Measurements from ENCODE around the gene ITPR1. TPM values are rescaled to one million over a fixed set of nuclear protein-coding genes. Genes with fewer than 3 reads are reported as not detected.

The ITPR1 gene
- total RNA-seq, 1 donor from 2014 or later: 53.1 TPM

- no peaks in the 10 kb centered on the region for H3K9me3 Mint-ChIP-seq (ENCODE audit: unreplicated experiment)
- no peak for TF ChIP-seq CTCF (IDR thresholded peaks at IDR 0.05; ENCODE audit: unreplicated experiment)
- no peak overlapping the region for H3K4me3 Mint-ChIP-seq (ENCODE audit: unreplicated experiment)
- H3K27ac Mint-ChIP-seq (ENCODE audit: unreplicated experiment): no peak overlapping the region
- peaks cover 9% of the 10 kb centered on the region for H3K27me3 Mint-ChIP-seq (ENCODE audit: unreplicated experiment)
- DNase-seq (ENCODE audit: low spot score): no peak
- peaks cover 20% of the 10 kb centered on the region for H3K4me1 Mint-ChIP-seq (ENCODE audit: unreplicated experiment)
- peaks cover 5% of the 10 kb centered on the region for H3K36me3 Mint-ChIP-seq (ENCODE audit: low read depth, unreplicated experiment)
Measured at GRCh38 chr3:4829031-4829394, 335.9 kb downstream of the ITPR1 start.

GRCh38 chr3:4830586-4830914, 337.4 kb downstream of the ITPR1 start:
- peaks cover 7% of the 10 kb centered on the region for H3K27me3 Mint-ChIP-seq (ENCODE audit: unreplicated experiment)
- H3K4me1 Mint-ChIP-seq (ENCODE audit: unreplicated experiment): peaks cover 17% of the 10 kb centered on the region
- no peak overlapping the region for H3K4me3 Mint-ChIP-seq (ENCODE audit: unreplicated experiment)
- peak overlapping the region; percentile 96 for H3K27ac Mint-ChIP-seq (ENCODE audit: unreplicated experiment)
- no peak for TF ChIP-seq CTCF (IDR thresholded peaks at IDR 0.05; ENCODE audit: unreplicated experiment)
- peaks cover 7% of the 10 kb centered on the region for H3K36me3 Mint-ChIP-seq (ENCODE audit: low read depth, unreplicated experiment)
- no peak for DNase-seq (ENCODE audit: low spot score)
- H3K9me3 Mint-ChIP-seq (ENCODE audit: unreplicated experiment): no peaks in the 10 kb centered on the region

- Mint-ChIP-seq H3K4me1 (ENCODE audit: unreplicated experiment) (peaks cover 15% of the 10 kb centered on the region), H3K9me3 (ENCODE audit: unreplicated experiment) (no peaks in the 10 kb centered on the region), H3K36me3 (ENCODE audit: low read depth, unreplicated experiment) (peaks cover 4% of the 10 kb centered on the region), H3K27ac (ENCODE audit: unreplicated experiment) (peak overlapping the region; percentile 96), H3K27me3 (ENCODE audit: unreplicated experiment) (peaks cover 2% of the 10 kb centered on the region), H3K4me3 (ENCODE audit: unreplicated experiment) (peak overlapping the region; percentile 43)
- no peak for DNase-seq (ENCODE audit: low spot score)
- TF ChIP-seq CTCF (IDR thresholded peaks at IDR 0.05; ENCODE audit: unreplicated experiment): no peak
Measured at GRCh38 chr3:4831580-4831950, 338.4 kb downstream of the ITPR1 start.

GRCh38 chr3:4833471-4833870, 340.3 kb downstream of the ITPR1 start:
- no peak overlapping the region for H3K27ac Mint-ChIP-seq (ENCODE audit: unreplicated experiment)
- H3K36me3 Mint-ChIP-seq (ENCODE audit: low read depth, unreplicated experiment): peaks cover 10% of the 10 kb centered on the region
- H3K9me3 Mint-ChIP-seq (ENCODE audit: unreplicated experiment): no peaks in the 10 kb centered on the region
- no peak for DNase-seq (ENCODE audit: low spot score)
- no peak for TF ChIP-seq CTCF (IDR thresholded peaks at IDR 0.05; ENCODE audit: unreplicated experiment)
- H3K27me3 Mint-ChIP-seq (ENCODE audit: unreplicated experiment): peaks cover 2% of the 10 kb centered on the region
- H3K4me1 Mint-ChIP-seq (ENCODE audit: unreplicated experiment): peaks cover 15% of the 10 kb centered on the region
- no peak overlapping the region for H3K4me3 Mint-ChIP-seq (ENCODE audit: unreplicated experiment)

- Mint-ChIP-seq H3K36me3 (ENCODE audit: low read depth, unreplicated experiment) (peaks cover 14% of the 10 kb centered on the region), H3K4me3 (ENCODE audit: unreplicated experiment) (no peak overlapping the region), H3K27me3 (ENCODE audit: unreplicated experiment) (peaks cover 2% of the 10 kb centered on the region), H3K27ac (ENCODE audit: unreplicated experiment) (no peak overlapping the region), H3K9me3 (ENCODE audit: unreplicated experiment) (no peaks in the 10 kb centered on the region), H3K4me1 (ENCODE audit: unreplicated experiment) (peaks cover 15% of the 10 kb centered on the region)
- no peak for DNase-seq (ENCODE audit: low spot score)
- no peak for TF ChIP-seq CTCF (IDR thresholded peaks at IDR 0.05; ENCODE audit: unreplicated experiment)
Measured at GRCh38 chr3:4834403-4834866, 341.3 kb downstream of the ITPR1 start.
